SU-DHL-6 (cell line): ENCODE results near the gene DLGAP3.

ENCODE experiments used
- H2AFZ ChIP-seq: fragments of 200-600 bp; sonication (generic); 2 replicates; pipeline ENCODE4 v1.6.1; 2014; ENCODE audit warnings: low read depth, mild to moderate bottlenecking, moderate library complexity, mixed read lengths, antibody characterized with exemption, low read length; ENCODE audit not compliant: severe bottlenecking
- H3F3A ChIP-seq: fragments of 200-600 bp; shearing (Covaris generic); 2 replicates; pipeline ENCODE4 v1.6.0; 2016; ENCODE audit warnings: antibody characterized with exemption, mild to moderate bottlenecking; ENCODE audit not compliant: insufficient read depth
- H3K27ac ChIP-seq: fragments of 200-600 bp; sonication (generic); 2 replicates; pipeline ENCODE4 v1.5.1; 2016; ENCODE audit warnings: low read depth, mild to moderate bottlenecking, low read length, moderate library complexity, mixed read lengths
- H3K27me3 ChIP-seq: fragments of 200-600 bp; sonication (generic), shearing (Covaris generic); 2 replicates; pipeline ENCODE4 v1.6.0; 2014; ENCODE audit warnings: mild to moderate bottlenecking, low read length
- H3K36me3 ChIP-seq: fragments of 200-600 bp; sonication (generic); 2 replicates; pipeline ENCODE4 v1.6.1; 2014; ENCODE audit warnings: mild to moderate bottlenecking, low read length, mixed read lengths
- H3K4me2 ChIP-seq: fragments of 300-600, 200-600 bp; shearing (Covaris generic), sonication (generic); 2 replicates; pipeline ENCODE4 v1.6.0; 2014; ENCODE audit warnings: low read length, low read depth, mild to moderate bottlenecking; ENCODE audit not compliant: poor library complexity, severe bottlenecking
- H3K4me3 ChIP-seq: fragments of 200-600 bp; sonication (generic); 2 replicates; pipeline ENCODE4 v1.5.1; 2014; ENCODE audit warnings: antibody characterized with exemption, low read length, mild to moderate bottlenecking, mixed read lengths; ENCODE audit not compliant: insufficient read depth, poor library complexity, severe bottlenecking
- H3K79me2 ChIP-seq: fragments of 200-600 bp; sonication (generic); 2 replicates; pipeline ENCODE4 v1.6.1; 2014; ENCODE audit warnings: mild to moderate bottlenecking, low read length, moderate library complexity; ENCODE audit not compliant: insufficient read depth
- H3K9ac ChIP-seq: fragments of 200-600 bp; sonication (generic); 2 replicates; pipeline ENCODE4 v1.7.0; 2014; ENCODE audit warnings: mild to moderate bottlenecking, low read length
- H3K9me2 ChIP-seq: fragments of 200-600 bp; sonication (generic); replicated peaks from 2 replicates; pipeline ENCODE4 v1.6.1; 2014; ENCODE audit warnings: low read length; ENCODE audit not compliant: insufficient read depth
- H3K9me3 ChIP-seq: fragments of 200-600 bp; sonication (generic); 2 replicates; pipeline ENCODE4 v1.6.1; 2014; ENCODE audit warnings: low read length, mixed read lengths; ENCODE audit not compliant: insufficient read depth
- H4K20me1 ChIP-seq: fragments of 200-600 bp; sonication (generic); 2 replicates; pipeline ENCODE4 v1.6.1; 2014; ENCODE audit warnings: low read depth, mild to moderate bottlenecking, antibody characterized with exemption, low read length, moderate library complexity, mixed read lengths
- EZH2phosphoT487 ChIP-seq: fragments of 200-600 bp; sonication (generic), shearing (Covaris generic); conservative IDR thresholded peaks from 2 replicates; pipeline ENCODE4 v1.6.1; 2018; ENCODE audit warnings: mild to moderate bottlenecking, antibody characterized with exemption, low read length, moderate library complexity, mixed read lengths
- TF ChIP-seq, protein P1 (sequence below): fragments of 200-600 bp; sonication (generic); IDR thresholded peaks from one replicate; pipeline ENCODE4 v1.5.1; 2017; ENCODE audit warnings: antibody characterized with exemption, mild to moderate bottlenecking, low read length, moderate library complexity; ENCODE audit not compliant: insufficient read depth, poor library complexity, severe bottlenecking

DLGAP3 gene

GRCh38 chr1:34831721-34832246, 97.7 kb downstream of the DLGAP3 start:
- H3K4me2 ChIP-seq, result no peak overlapping the region
- H3K27me3 ChIP-seq, result no peaks in the 10 kb centered on the region
- TF ChIP-seq, protein P1, sequence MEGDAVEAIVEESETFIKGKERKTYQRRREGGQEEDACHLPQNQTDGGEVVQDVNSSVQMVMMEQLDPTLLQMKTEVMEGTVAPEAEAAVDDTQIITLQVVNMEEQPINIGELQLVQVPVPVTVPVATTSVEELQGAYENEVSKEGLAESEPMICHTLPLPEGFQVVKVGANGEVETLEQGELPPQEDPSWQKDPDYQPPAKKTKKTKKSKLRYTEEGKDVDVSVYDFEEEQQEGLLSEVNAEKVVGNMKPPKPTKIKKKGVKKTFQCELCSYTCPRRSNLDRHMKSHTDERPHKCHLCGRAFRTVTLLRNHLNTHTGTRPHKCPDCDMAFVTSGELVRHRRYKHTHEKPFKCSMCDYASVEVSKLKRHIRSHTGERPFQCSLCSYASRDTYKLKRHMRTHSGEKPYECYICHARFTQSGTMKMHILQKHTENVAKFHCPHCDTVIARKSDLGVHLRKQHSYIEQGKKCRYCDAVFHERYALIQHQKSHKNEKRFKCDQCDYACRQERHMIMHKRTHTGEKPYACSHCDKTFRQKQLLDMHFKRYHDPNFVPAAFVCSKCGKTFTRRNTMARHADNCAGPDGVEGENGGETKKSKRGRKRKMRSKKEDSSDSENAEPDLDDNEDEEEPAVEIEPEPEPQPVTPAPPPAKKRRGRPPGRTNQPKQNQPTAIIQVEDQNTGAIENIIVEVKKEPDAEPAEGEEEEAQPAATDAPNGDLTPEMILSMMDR, result no peak
- no peak for TF ChIP-seq EZH2phosphoT487
- no peaks in the 10 kb centered on the region for H4K20me1 ChIP-seq
- no peak overlapping the region for H3K4me3 ChIP-seq
- no peaks in the 10 kb centered on the region for H3K36me3 ChIP-seq
- H3K9me2 ChIP-seq, result no peaks in the 10 kb centered on the region
- no peaks in the 10 kb centered on the region for H3K9me3 ChIP-seq
- H3K79me2 ChIP-seq, result no peaks in the 10 kb centered on the region
- no peaks in the 10 kb centered on the region for H3F3A ChIP-seq
- H3K9ac ChIP-seq, result no peak overlapping the region
- no peak overlapping the region for H3K27ac ChIP-seq
- H2AFZ ChIP-seq, result no peak overlapping the region

GRCh38 chr1:34829250-34829649, 100.2 kb downstream of the DLGAP3 start:
- no peaks in the 10 kb centered on the region for H3K36me3 ChIP-seq
- H3K27ac ChIP-seq, result no peak overlapping the region
- H3K9me3 ChIP-seq, result no peaks in the 10 kb centered on the region
- TF ChIP-seq, protein P1, result no peak
- H3K9ac ChIP-seq, result no peak overlapping the region
- no peaks in the 10 kb centered on the region for H3K79me2 ChIP-seq
- H3K4me3 ChIP-seq, result no peak overlapping the region
- H4K20me1 ChIP-seq, result no peaks in the 10 kb centered on the region
- no peaks in the 10 kb centered on the region for H3F3A ChIP-seq
- H3K4me2 ChIP-seq, result no peak overlapping the region
- H3K27me3 ChIP-seq, result no peaks in the 10 kb centered on the region
- H2AFZ ChIP-seq, result no peak overlapping the region
- no peaks in the 10 kb centered on the region for H3K9me2 ChIP-seq

DNA sequence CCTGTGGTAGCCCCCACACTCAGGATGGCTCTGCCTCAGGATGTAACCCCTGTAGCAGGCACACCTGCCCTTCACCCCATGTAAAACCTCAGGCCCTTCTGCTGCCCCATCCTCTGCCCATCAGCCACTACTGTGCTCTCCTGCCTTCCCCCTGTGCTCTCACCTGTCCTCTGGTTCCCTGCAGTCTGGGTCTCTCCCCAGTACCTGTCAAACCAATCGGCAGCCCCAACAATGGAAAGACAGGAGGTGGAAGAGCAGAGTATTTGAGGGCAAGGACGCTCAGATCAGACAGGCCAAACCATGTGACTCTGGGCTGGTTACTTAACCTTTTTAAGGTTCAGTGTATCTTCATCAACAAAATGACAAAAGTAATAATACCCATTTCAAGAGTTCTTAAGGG, 100.8 kb downstream of the DLGAP3 start:
- TF ChIP-seq, protein P1, result no peak
- no peak for TF ChIP-seq EZH2phosphoT487

More for the DNA sequence above, 100.8 kb downstream of the DLGAP3 start:
- no peaks in the 10 kb centered on the region for H3K9me2 ChIP-seq
- H2AFZ ChIP-seq, result no peak overlapping the region
- no peaks in the 10 kb centered on the region for H4K20me1 ChIP-seq
- no peak overlapping the region for H3K27ac ChIP-seq
- no peak overlapping the region for H3K9ac ChIP-seq
- no peaks in the 10 kb centered on the region for H3F3A ChIP-seq
- H3K36me3 ChIP-seq, result no peaks in the 10 kb centered on the region
- no peak overlapping the region for H3K4me3 ChIP-seq
- H3K79me2 ChIP-seq, result no peaks in the 10 kb centered on the region
- H3K4me2 ChIP-seq, result no peak overlapping the region
- no peaks in the 10 kb centered on the region for H3K27me3 ChIP-seq
- H3K9me3 ChIP-seq, result no peaks in the 10 kb centered on the region
